Brain microvascular endothelial cell (primary cell): ENCODE results near the gene WDR55.

Source experiments
- DNase-seq: peaks from one replicate; pipeline ENCODE4 v3.0.0-alpha.2; 2020
- H3K27ac ChIP-seq: fragments of 250-450 bp; sonication (Bioruptor Pico); 2 replicates; pipeline ENCODE4 v1.5.1; 2020; ENCODE audit warnings: mild to moderate bottlenecking, moderate library complexity
- H3K27me3 ChIP-seq: fragments of 250-450 bp; sonication (Bioruptor Pico); replicated peaks from 2 replicates; pipeline ENCODE4 v1.5.1; 2020; ENCODE audit warnings: mild to moderate bottlenecking
- H3K36me3 ChIP-seq: fragments of 250-450 bp; sonication (Bioruptor Pico); replicated peaks from 2 replicates; pipeline ENCODE4 v1.5.1; 2020; ENCODE audit warnings: mild to moderate bottlenecking
- H3K4me3 ChIP-seq: 2 replicates; pipeline ENCODE4 v1.5.1; 2011; ENCODE audit warnings: low read depth, mild to moderate bottlenecking, control low read depth, low read length, moderate library complexity
- in situ Hi-C: cut with HindIII; loops from 2 replicates; pipeline ENCODE4 v1.10.0; 2017; ENCODE audit warnings: low sequenced_read_pairs, low pct_ligation_motif_present
- TF ChIP-seq, protein P1 (sequence below): IDR thresholded peaks from 2 replicates; pipeline ENCODE4 v1.5.1; 2011; ENCODE audit warnings: low read depth, mild to moderate bottlenecking, moderate library complexity, low read length, control low read depth, inconsistent platforms; ENCODE audit errors: missing control alignments

WDR55 gene

DNA sequence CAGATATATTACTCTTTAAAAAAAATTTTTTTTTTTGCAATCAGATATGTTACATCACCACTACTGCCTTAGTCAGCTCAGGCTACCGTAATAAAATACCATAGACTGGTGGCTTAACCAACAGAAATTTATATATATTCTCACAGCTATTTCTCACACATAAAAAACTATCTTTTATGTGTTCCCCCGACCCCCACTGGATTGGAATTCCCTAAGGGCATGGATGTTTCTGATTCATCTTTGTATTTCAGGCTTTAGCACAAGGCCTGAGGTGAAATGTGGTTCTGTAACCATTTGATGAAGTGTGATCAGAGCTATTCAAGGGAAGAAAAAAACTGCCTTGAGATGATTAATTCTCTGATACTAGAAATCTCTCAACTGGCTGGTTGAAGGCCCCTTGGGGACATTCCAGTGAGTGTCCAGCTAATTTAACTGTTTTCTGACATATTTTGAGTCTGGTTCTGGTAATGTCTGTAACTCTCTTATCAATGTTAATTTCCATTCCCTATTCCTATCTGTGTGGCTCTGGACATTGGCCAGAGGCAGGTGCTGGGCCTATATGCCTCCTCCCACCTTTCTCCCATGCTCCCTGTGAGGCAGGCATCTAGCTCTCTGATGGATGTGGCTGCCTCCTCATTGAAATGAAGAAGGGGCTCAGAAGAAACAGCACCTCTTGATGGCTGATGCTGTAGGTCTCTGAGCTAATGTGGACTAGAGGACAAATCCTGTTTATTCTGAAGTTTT lies 34.2 kb upstream of the WDR55 start:
- in situ Hi-C loops, result no loop called here
- Histone ChIP-seq H3K27ac (no peak overlapping the region), H3K27me3 (no peaks in the 10 kb centered on the region), H3K36me3 (no peaks in the 10 kb centered on the region), H3K4me3 (no peak overlapping the region)
- TF ChIP-seq, protein P1, sequence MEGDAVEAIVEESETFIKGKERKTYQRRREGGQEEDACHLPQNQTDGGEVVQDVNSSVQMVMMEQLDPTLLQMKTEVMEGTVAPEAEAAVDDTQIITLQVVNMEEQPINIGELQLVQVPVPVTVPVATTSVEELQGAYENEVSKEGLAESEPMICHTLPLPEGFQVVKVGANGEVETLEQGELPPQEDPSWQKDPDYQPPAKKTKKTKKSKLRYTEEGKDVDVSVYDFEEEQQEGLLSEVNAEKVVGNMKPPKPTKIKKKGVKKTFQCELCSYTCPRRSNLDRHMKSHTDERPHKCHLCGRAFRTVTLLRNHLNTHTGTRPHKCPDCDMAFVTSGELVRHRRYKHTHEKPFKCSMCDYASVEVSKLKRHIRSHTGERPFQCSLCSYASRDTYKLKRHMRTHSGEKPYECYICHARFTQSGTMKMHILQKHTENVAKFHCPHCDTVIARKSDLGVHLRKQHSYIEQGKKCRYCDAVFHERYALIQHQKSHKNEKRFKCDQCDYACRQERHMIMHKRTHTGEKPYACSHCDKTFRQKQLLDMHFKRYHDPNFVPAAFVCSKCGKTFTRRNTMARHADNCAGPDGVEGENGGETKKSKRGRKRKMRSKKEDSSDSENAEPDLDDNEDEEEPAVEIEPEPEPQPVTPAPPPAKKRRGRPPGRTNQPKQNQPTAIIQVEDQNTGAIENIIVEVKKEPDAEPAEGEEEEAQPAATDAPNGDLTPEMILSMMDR, result no peak
- DNase-seq, result peak; percentile 21

- H3K4me3 ChIP-seq, result no peak overlapping the region
- no peak for DNase-seq
- in situ Hi-C loops, result no loop called here
- H3K27me3 ChIP-seq, result no peaks in the 10 kb centered on the region
- no peak overlapping the region for H3K27ac ChIP-seq
- TF ChIP-seq, protein P1, result no peak
- H3K36me3 ChIP-seq, result no peaks in the 10 kb centered on the region
These were observed 33.7 kb upstream of the WDR55 start for GRCh38 chr5:140631036-140631417.

GRCh38 chr5:140631831-140632365 lies 32.8 kb upstream of the WDR55 start:
- TF ChIP-seq, protein P1, result no peak
- no peak for DNase-seq
- peak overlapping the region; percentile 53 for H3K4me3 ChIP-seq
- no peaks in the 10 kb centered on the region for H3K27me3 ChIP-seq
- no peaks in the 10 kb centered on the region for H3K36me3 ChIP-seq
- in situ Hi-C loops, result no loop called here
- H3K27ac ChIP-seq, result no peak overlapping the region

GRCh38 chr5:140632366-140633020 lies 32.2 kb upstream of the WDR55 start:
- H3K4me3 ChIP-seq, result peak overlapping the region; percentile 53
- no peaks in the 10 kb centered on the region for H3K27me3 ChIP-seq
- in situ Hi-C loops, result no loop called here
- no peak overlapping the region for H3K27ac ChIP-seq
- no peaks in the 10 kb centered on the region for H3K36me3 ChIP-seq
- peak; percentile 63 for DNase-seq
- TF ChIP-seq, protein P1, result no peak

GRCh38 chr5:140633021-140633471 lies 31.7 kb upstream of the WDR55 start, which contains the start of gene CD14:
CD14 (minus strand) TSS chr5:140633175; CDS start chr5:140633071, 104 bp downstream.
- Histone ChIP-seq H3K27ac (no peak within 1 kb of the TSS), H3K36me3 (no peaks in the 10 kb centered on the region), H3K4me3 (peak within 1 kb of the TSS; percentile 53), H3K27me3 (no peaks in the 10 kb centered on the region)
- in situ Hi-C loops, result no loop called here
- DNase-seq, result peak; percentile 48
- TF ChIP-seq, protein P1, result peak; percentile 27
